Retinal pigment epithelial cell (primary cell): ENCODE results near the gene ASAP2.

Experiments used
- DNase-seq: peaks from one replicate; pipeline ENCODE4 v3.0.0-alpha.2; 2010; ENCODE audit warnings: low read depth
- H3K4me3 ChIP-seq: 2 replicates; pipeline ENCODE4 v1.5.1; 2011; ENCODE audit warnings: mild to moderate bottlenecking, low read length, control low read depth, moderate library complexity
- CTCF ChIP-seq: conservative IDR thresholded peaks from 2 replicates; pipeline ENCODE4 v1.5.1; 2011; ENCODE audit warnings: low read depth, low read length, control low read depth, inconsistent platforms

Gene ASAP2

DNA sequence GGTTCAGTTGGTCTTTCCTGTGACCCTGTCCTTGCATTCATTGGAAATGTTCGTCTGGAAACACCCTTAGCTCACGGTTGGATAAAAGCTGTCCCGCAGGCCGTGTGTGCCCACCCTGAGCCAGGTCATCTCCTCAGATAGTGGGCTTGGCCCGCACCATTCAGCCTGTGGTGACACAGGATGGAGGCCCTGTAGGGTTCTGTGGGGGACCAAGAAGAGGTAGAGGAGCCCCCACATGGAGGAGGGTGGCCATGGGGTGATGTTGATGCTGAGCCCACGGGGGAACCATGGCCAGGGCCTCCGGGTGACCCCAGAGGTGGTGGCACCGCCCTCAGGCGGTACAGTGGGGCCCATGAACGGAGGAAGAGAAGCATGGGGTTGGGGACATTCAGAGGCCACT is 62.7 kb downstream of the ASAP2 start:
- no peak for TF ChIP-seq CTCF
- no peak overlapping the region for H3K4me3 ChIP-seq
- DNase-seq = no peak

DNA sequence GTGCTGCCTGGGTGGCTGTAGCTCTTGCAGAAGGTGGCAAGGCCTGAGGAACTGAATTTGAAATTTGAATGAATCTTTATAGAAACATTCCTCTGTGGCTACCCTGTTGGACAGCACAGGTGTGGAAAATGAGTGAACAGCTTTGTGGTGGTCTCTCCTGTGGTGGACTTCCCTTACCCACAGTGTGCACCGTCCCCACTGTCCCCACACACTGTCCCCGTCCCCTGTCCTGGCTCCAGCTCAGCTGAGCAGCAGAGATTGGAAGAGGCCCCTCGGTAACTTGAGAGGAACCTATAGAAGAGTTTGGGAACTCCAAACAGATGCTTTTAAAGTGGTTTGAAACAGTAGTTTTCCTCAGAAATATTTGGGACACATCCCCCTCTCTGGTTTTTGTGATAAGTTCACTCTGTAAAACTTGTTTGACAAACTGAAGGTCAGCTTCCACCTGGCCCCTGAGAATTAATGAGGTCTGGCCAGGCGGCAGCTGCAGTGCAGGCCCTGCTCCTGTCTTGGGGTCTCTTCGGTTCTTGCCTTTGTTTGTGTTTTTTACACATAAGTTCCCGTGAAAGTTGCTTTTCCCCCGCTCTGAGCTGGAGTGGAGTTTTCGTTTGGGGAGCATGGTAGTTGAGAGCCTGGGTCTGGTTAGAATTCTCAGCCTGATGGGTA is 63.2 kb downstream of the ASAP2 start:
- no peak for TF ChIP-seq CTCF
- no peak for DNase-seq
- H3K4me3 ChIP-seq = no peak overlapping the region

DNA sequence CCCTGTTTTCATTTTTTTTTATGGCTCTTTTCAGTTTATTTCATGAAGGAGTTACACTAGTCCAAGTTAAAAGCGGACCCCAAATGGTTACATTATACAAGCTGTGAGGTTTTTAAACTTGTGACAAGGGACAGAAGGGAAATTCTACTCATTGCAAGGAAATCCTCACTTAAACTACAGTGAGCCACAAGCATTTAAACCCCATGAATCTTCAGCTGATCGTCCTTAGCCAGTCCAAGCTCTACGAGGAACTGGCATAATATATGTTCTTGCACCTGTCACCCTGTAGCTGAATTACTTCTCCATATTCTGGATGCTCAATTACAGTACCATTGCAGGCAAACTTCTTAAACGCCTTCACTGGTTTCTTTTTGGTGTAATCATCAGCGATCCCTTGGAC is 64.5 kb downstream of the ASAP2 start:
- TF ChIP-seq CTCF = no peak
- no peak overlapping the region for H3K4me3 ChIP-seq
- DNase-seq = no peak

DNA sequence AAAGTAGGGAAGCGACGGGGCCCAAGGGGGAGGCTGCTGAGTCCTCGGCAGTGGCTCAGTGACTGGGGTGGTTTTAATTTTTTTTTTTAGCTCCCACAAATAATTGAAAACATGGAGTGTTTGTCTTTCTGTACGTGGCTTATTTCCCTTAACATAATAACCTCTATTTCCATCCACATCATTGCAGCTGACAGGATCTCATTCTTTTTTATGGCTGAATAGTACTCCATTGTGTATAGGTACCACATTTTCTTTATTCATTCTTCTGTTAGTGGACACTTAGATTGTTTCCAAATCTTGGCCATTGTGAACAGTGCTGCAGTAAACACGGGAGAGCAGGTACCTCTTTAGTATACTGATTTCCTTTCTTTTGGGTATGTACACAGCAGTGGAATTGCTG is 65.1 kb downstream of the ASAP2 start:
- no peak for TF ChIP-seq CTCF
- no peak overlapping the region for H3K4me3 ChIP-seq

GRCh38 chr2:9273486-9274130 is 67.0 kb downstream of the ASAP2 start:
- H3K4me3 ChIP-seq = no peak overlapping the region
- no peak for TF ChIP-seq CTCF
- no peak for DNase-seq

More for the DNA sequence above, 65.1 kb downstream of the ASAP2 start:
- no peak for DNase-seq

GRCh38 chr2:9274701-9275343 is 68.2 kb downstream of the ASAP2 start:
- no peak for DNase-seq
- no peak overlapping the region for H3K4me3 ChIP-seq
- TF ChIP-seq CTCF = no peak

GRCh38 chr2:9275399-9275798 is 68.8 kb downstream of the ASAP2 start:
- no peak for DNase-seq
- TF ChIP-seq CTCF = no peak
- H3K4me3 ChIP-seq = no peak overlapping the region
